Adrenal gland (tissue), 5 donors: ENCODE data around the gene NBPF14.
"Not testable (repeated sequence)": the region's sequence is repeated elsewhere in the genome, so short reads cannot be mapped to it uniquely, and the experiment has no call there.

Source experiments
- CTCF ChIP-seq, 6 experiments: fragments of 450-650 bp in 4 of 6; fragments of 200-600 bp in 2 of 6; sonication (generic) in 1 of 6; IDR thresholded peaks; 1 replicate in 5 of 6; 2 replicates in 1 of 6; pipeline versions ENCODE4 v1.5.1 to v1.8.0; 2016 to 2021; ENCODE audit warnings: antibody characterized with exemption in 6 of 6, mild to moderate bottlenecking in 2 of 6, moderate library complexity in 1 of 6
- POLR2A ChIP-seq, 2 donors: fragments of 450-650 bp; IDR thresholded peaks; one replicate each; pipeline ENCODE4 v1.6.1; 2017; ENCODE audit warnings: antibody characterized with exemption in 2 of 2, mild to moderate bottlenecking in 2 of 2, moderate library complexity in 1 of 2
- donor health status: DM: no; HTN: no; CAD: no.

- TF ChIP-seq CTCF, POLR2A (IDR thresholded peaks at IDR 0.05): not testable (repeated sequence)
Observed at GRCh38 chr1:148605266-148605665, 9.5 kb upstream of the NBPF14 start.
